ENCODE data around the gene RNF31.

RNF31 gene

DNA sequence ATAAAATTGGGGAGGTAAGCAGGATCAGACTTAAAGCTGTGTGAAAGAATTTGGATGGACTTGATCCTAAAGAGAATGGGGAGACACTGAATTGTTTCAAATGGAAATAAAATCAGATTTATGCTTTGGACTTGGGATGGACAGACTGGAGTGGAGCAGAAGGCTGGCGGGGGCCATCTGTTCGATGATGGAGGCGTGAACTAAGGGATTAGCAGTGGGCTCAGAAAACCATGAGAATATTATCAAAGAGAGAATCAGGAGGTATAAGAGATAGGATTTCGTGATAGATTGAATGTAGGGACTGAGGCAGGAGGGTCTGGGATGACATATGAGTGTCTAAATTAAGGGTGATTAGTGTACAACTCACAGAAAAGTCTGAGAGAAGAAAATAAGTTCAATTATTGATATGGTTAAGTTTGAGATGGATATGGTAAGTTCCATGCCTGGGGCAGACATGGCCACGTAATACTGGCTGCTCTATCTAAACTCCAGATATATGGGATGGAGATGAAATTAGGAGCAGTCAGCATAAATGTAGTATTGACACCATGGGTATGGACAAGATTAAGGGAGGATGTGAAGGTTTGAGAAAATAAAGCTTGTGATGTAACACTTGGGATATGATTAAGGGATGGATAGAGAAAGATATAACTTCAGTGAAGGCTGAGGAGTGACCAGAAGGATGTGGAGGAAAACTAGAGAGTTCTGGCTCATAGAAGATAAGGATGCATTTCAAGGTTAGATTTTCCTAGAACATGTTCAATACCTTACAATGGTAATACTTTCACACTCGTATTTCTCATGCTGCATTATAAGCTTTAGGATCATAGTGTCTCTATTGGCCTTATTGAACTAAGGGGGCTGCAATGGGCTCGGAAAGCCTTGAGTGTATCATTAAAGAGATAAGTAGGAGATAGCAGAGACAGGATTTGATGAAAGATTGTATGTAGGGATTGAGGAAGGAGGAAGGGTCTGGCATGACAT lies 57.2 kb downstream of the RNF31 start:
- no peak for DNase-seq

DNA sequence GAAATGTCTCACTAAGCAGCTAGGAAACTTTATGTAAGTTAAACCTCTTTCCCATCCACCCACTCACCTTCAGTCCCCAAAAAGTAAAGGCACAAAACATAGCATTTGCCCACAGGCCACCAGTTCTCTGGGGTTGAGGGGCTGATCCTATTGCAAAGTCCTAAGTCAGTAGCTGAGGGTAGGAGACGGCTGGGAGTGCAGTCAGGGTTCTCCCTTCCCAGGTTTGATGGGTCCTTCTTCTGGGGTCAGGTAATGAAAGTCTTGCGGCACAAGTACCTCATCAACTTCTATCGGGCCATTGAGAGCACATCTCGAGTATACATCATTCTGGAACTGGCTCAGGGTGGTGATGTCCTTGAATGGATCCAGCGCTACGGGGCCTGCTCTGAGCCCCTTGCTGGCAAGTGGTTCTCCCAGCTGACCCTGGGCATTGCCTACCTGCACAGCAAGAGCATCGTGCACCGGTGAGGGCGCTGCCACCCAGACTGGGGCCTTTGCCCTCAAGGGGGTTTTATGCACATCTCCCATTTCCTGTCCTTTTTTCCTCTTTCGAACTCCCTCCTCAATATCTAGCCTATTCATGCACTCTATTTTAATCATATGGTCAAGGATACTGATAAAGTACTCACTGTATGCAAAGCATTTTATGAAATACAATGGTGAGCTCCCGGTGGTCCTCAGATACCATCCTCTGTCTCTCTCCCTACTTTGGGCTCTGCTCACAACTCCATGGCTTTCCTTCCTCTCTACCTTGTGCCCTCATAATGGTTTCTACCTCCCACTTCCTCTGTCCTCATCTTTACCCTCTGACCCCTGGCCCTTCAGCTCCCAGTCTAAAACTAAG lies 59.2 kb downstream of the RNF31 start:
- no peak for DNase-seq

DNA sequence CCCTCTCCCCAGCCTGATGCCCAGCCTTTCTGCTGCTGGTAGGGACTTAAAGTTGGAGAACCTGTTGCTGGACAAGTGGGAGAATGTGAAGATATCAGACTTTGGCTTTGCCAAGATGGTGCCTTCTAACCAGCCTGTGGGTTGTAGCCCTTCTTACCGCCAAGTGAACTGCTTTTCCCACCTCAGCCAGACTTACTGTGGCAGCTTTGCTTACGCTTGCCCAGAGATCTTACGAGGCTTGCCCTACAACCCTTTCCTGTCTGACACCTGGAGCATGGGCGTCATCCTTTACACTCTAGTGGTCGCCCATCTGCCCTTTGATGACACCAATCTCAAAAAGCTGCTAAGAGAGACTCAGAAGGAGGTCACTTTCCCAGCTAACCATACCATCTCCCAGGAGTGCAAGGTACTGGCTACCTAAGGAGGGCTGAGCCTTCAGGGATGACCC lies 59.8 kb downstream of the RNF31 start:
- DNase-seq, result no peak

DNA sequence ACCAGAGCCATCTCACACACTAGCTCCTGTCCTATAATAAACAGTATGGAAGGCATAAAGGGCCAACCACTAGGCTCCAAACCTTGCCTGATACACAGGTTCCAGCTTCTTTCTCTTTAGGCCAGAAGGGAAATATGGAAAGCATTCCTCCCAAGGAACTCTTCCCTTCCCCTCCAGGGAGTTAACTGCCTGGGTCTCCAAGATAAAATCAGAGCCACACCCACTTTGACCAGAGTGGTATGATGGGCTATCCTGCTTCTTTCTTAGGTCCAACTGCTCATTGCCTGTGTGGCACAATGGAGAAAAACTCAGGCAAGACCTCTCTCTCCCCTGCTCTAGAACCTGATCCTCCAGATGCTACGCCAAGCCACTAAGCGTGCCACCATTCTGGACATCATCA lies 60.3 kb downstream of the RNF31 start:
- no peak for DNase-seq
